A673 (cell line): Measurements from ENCODE around the gene ZNF524. TPM values are rescaled to one million over a fixed set of nuclear protein-coding genes. Genes with fewer than 3 reads are reported as not detected.

Experiments used
- BruUV-seq: library from RNA; stranded (reverse); fragments of 400-500 nt; replicated peaks from 2 replicates; lab custom pipeline; 2021; lab: Mats Ljungman, UMichigan
- CTCF ChIA-PET: fragments of 300-600 bp; sonication (Branson Sonifier 250); formaldehyde crosslinking; loops from one replicate; lab custom pipeline; 2022; ENCODE audit warnings: antibody characterized with exemption; lab: Charles Lee
- POLR2A ChIA-PET: fragments of 300-600 bp; sonication (Branson Sonifier 250); formaldehyde crosslinking; loops from one replicate; lab custom pipeline; 2022; ENCODE audit warnings: antibody characterized with exemption; ENCODE audit not compliant: low non-redundant PET; lab: Charles Lee
- DNase-seq: peaks from one replicate; pipeline ENCODE4 v3.0.0-alpha.2; 2015; ENCODE audit warnings: low spot score
- H3K27ac ChIP-seq: fragments of 200-600 bp; sonication (generic); 2 replicates; pipeline ENCODE4 v1.5.1; 2016; ENCODE audit warnings: mixed run types, low read depth, mild to moderate bottlenecking, mixed read lengths, antibody characterized with exemption, low read length; ENCODE audit not compliant: poor library complexity, severe bottlenecking
- H3K27me3 ChIP-seq: fragments of 200-600 bp; sonication (generic); replicated peaks from 2 replicates; pipeline ENCODE4 v1.6.1; 2017; ENCODE audit warnings: mixed run types, low read depth, mild to moderate bottlenecking, mixed read lengths, antibody characterized with exemption, low read length; ENCODE audit not compliant: insufficient read depth, poor library complexity
- H3K36me3 ChIP-seq: fragments of 200-600 bp; sonication (generic); 2 replicates; pipeline ENCODE4 v1.6.1; 2016; ENCODE audit warnings: mixed run types, mild to moderate bottlenecking, mixed read lengths, antibody characterized with exemption, low read length; ENCODE audit not compliant: insufficient read depth, poor library complexity, severe bottlenecking
- H3K4me1 ChIP-seq: fragments of 200-600 bp; sonication (generic); 2 replicates; pipeline ENCODE4 v1.6.1; 2017; ENCODE audit warnings: mixed run types, mild to moderate bottlenecking, mixed read lengths, antibody characterized with exemption, low read length; ENCODE audit not compliant: insufficient read depth, poor library complexity, severe bottlenecking
- H3K4me3 ChIP-seq: fragments of 200-600 bp; sonication (generic); 2 replicates; pipeline ENCODE4 v1.5.1; 2016; ENCODE audit warnings: low read depth, mixed run types, mild to moderate bottlenecking, mixed read lengths, low read length; ENCODE audit not compliant: poor library complexity, severe bottlenecking
- H3K9me3 ChIP-seq: fragments of 200-600 bp; sonication (generic); 2 replicates; pipeline ENCODE4 v1.6.1; 2016; ENCODE audit warnings: mixed run types, low read depth, mild to moderate bottlenecking, mixed read lengths, antibody characterized with exemption, low read length; ENCODE audit not compliant: poor library complexity, severe bottlenecking
- CTCF ChIP-seq: fragments of 300-800, 200-600 bp; sonication (generic); conservative IDR thresholded peaks from 2 replicates; pipeline ENCODE4 v1.5.1; 2017; ENCODE audit warnings: low read depth, mild to moderate bottlenecking, antibody characterized with exemption, low read length, moderate library complexity, mixed read lengths
- EZH2 ChIP-seq: fragments of 200-600 bp; sonication (generic); IDR thresholded peaks from 2 replicates; pipeline ENCODE4 v1.6.1; 2017; ENCODE audit warnings: borderline replicate concordance, low read depth, mild to moderate bottlenecking, mixed read lengths, antibody characterized with exemption, low read length; ENCODE audit not compliant: poor library complexity, severe bottlenecking
- intact Hi-C: fragments of 100-400 bp; cut with micrococcal nuclease; formaldehyde crosslinking; loops from one replicate; pipeline ENCODE4 v1.10.0; 2022; ENCODE audit not compliant: unreplicated experiment
- total RNA-seq: library from RNA; stranded (reverse); gene quantifications from 2 replicates; pipeline ENCODE4 v1.2.3, GENCODE V29; 2021

Gene ZNF524
- total RNA-seq, 1 experiment from 2014 or later, result 7.5 TPM

GRCh38 chr19:55652311-55653128 is 52.4 kb downstream of the ZNF524 start:
- Histone ChIP-seq H3K27me3 (no peaks in the 10 kb centered on the region), H3K27ac (no peak overlapping the region), H3K9me3 (no peaks in the 10 kb centered on the region), H3K36me3 (peaks cover 18% of the 10 kb centered on the region), H3K4me1 (peaks cover 17% of the 10 kb centered on the region), H3K4me3 (no peak overlapping the region)
- CTCF ChIA-PET, result interaction anchor here (0.7 to 1.3 kb wide), 6 partner anchors 19 to 505 kb away, joined by 3 to 21 read pairs (median 4); no protein-coding TSS in a partner anchor
- DNase-seq, result no peak
- no TSS peak for BruUV-seq
- POLR2A ChIA-PET, result no interaction called here
- intact Hi-C loops, result no loop called here
- no peak for TF ChIP-seq EZH2
- TF ChIP-seq CTCF, result no peak

Other genes starting within 250 kb of the ZNF524 start
- 0.48 TPM in 1 of 2 replicates, not detected in the other for gene COX6B2, start 245.6 kb upstream of the ZNF524 start, total RNA-seq
- not detected in 2 replicates for gene GARIN5B, start 237.0 kb upstream of the ZNF524 start, total RNA-seq
- 0.42 and 0.47 TPM in 2 replicates for gene IL11, start 229.8 kb upstream of the ZNF524 start, total RNA-seq
- not detected in 2 replicates for gene TMEM190, start 223.5 kb upstream of the ZNF524 start, total RNA-seq
- gene TMEM238, start 216.0 kb upstream of the ZNF524 start, total RNA-seq, result 0.42 and 0.69 TPM in 2 replicates
- gene RPL28, start 214.4 kb upstream of the ZNF524 start, total RNA-seq, result 1,355 and 1,380 TPM in 2 replicates
- 509 and 587 TPM in 2 replicates for gene UBE2S, start 192.5 kb upstream of the ZNF524 start, total RNA-seq
- 0.21 and 0.26 TPM in 2 replicates for gene SHISA7, start 157.0 kb upstream of the ZNF524 start, total RNA-seq
- gene ISOC2, start 138.6 kb upstream of the ZNF524 start, total RNA-seq, result 33.2 and 40.6 TPM in 2 replicates
- gene C19orf85, start 135.5 kb upstream of the ZNF524 start, total RNA-seq, result not detected in 2 replicates
- gene ZNF628, start 123.7 kb upstream of the ZNF524 start, total RNA-seq, result 11.9 and 16.7 TPM in 2 replicates
- 55.1 and 66.0 TPM in 2 replicates for gene NAT14, start 115.1 kb upstream of the ZNF524 start, total RNA-seq
- gene SSC5D, start 111.9 kb upstream of the ZNF524 start, total RNA-seq, result 1.4 and 2.2 TPM in 2 replicates
- not detected in 2 replicates for gene SBK2, start 63.2 kb upstream of the ZNF524 start, total RNA-seq
- gene SBK3, start 54.7 kb upstream of the ZNF524 start, total RNA-seq, result not detected in 2 replicates
- gene ZNF579, start 19.4 kb upstream of the ZNF524 start, total RNA-seq, result 27.4 and 27.5 TPM in 2 replicates
- 27.8 and 29.3 TPM in 2 replicates for gene FIZ1, start 771 bp upstream of the ZNF524 start, total RNA-seq
- gene ZNF865, start 5.4 kb downstream of the ZNF524 start, total RNA-seq, result 16.1 and 17.1 TPM in 2 replicates
- gene ZNF784, start 24.3 kb downstream of the ZNF524 start, total RNA-seq, result 6.8 and 7.1 TPM in 2 replicates
- 49.1 and 65.7 TPM in 2 replicates for gene ZNF580, start 40.7 kb downstream of the ZNF524 start, total RNA-seq
- gene ZNF581, start 43.4 kb downstream of the ZNF524 start, total RNA-seq, result 37.1 and 38.4 TPM in 2 replicates
- gene CCDC106, start 47.9 kb downstream of the ZNF524 start, total RNA-seq, result 39.9 and 41.5 TPM in 2 replicates
- 385 and 411 TPM in 2 replicates for gene U2AF2, start 54.7 kb downstream of the ZNF524 start, total RNA-seq
- 178 and 186 TPM in 2 replicates for gene EPN1, start 74.9 kb downstream of the ZNF524 start, total RNA-seq
- not detected in 2 replicates for gene NLRP9, start 138.1 kb downstream of the ZNF524 start, total RNA-seq
- not detected in 2 replicates for gene RFPL4A, start 158.8 kb downstream of the ZNF524 start, total RNA-seq
- not detected in 2 replicates for gene RFPL4AL1, start 168.8 kb downstream of the ZNF524 start, total RNA-seq
- 0.46 and 0.52 TPM in 2 replicates for gene NLRP11, start 231.7 kb downstream of the ZNF524 start, total RNA-seq
- gene NLRP4, start 236.3 kb downstream of the ZNF524 start, total RNA-seq, result 0.15 TPM in 1 of 2 replicates, not detected in the other